K562 (cell line): ENCODE results near the gene HIPK2. TPM values are rescaled to one million over a fixed set of nuclear protein-coding genes. Genes with fewer than 3 reads are reported as not detected.
A peak's percentile ranks its signal among the peaks of the same experiment; 100 is the strongest.

Experiments
- ERF ChIP-seq: fragments of 450-650 bp; formaldehyde crosslinking; IDR thresholded peaks from 2 replicates; pipeline ENCODE4 v1.4.0; 2020; ENCODE audit warnings: mild to moderate bottlenecking, mixed read lengths
- MAZ ChIP-seq, 2 experiments: fragments of 450-650 bp in 1 of 2; sonication (generic) in 1 of 2; formaldehyde crosslinking; IDR thresholded peaks in 1 of 2; conservative IDR thresholded peaks in 1 of 2; 2 replicates each; pipeline versions ENCODE4 v1.4.0 to v1.5.0; 2020; ENCODE audit warnings: mild to moderate bottlenecking in 1 of 2, missing genetic modification reagents in 1 of 2
- NFYB ChIP-seq: IDR thresholded peaks from 2 replicates; pipeline ENCODE4 v1.6.1; 2011; ENCODE audit warnings: mild to moderate bottlenecking, moderate library complexity; ENCODE audit not compliant: insufficient read length; ENCODE audit errors: extremely low read depth
- SOX6 ChIP-seq: fragments of 450-650 bp; IDR thresholded peaks from 2 replicates; pipeline ENCODE4 v1.6.1; 2014; ENCODE audit warnings: mild to moderate bottlenecking
- TAF7 ChIP-seq: fragments of 450-650 bp; IDR thresholded peaks from 2 replicates; pipeline ENCODE4 v1.6.1; 2016; ENCODE audit warnings: missing genetic modification characterization, missing compliant biosample characterization
- YY1 ChIP-seq, 3 experiments: IDR thresholded peaks; 2 replicates each; pipeline ENCODE4 v1.6.1; 2011; ENCODE audit warnings: low read length in 2 of 3, mild to moderate bottlenecking in 2 of 3, moderate library complexity in 2 of 3, borderline replicate concordance in 1 of 3, control low read depth in 1 of 3, low read depth in 1 of 3; ENCODE audit not compliant: insufficient read depth in 3 of 3, insufficient replicate concordance in 2 of 3, control insufficient read depth in 1 of 3, insufficient read length in 1 of 3; ENCODE audit errors: extremely low read depth in 1 of 3
- ZNF212 ChIP-seq: fragments of 450-650 bp; formaldehyde crosslinking; IDR thresholded peaks from 2 replicates; pipeline ENCODE4 v1.4.0; 2020; ENCODE audit warnings: mild to moderate bottlenecking
- polyA plus RNA-seq, 8 experiments: library from polyadenylated mRNA; depleted of rRNA in 4 of 8; stranded (reverse) in 5 of 8; unstranded in 3 of 8; fragments of >200 nt; fragmentation: Nextera tagmentation in 2 of 8; fragmentation: Illumina TruSeq in 1 of 8; extraction: Ambion mirVana in 2 of 8; extraction: Trizol in 1 of 8; gene quantifications; 2 replicates each; pipeline versions ENCODE4 v1.2.1 to v1.2.3, GENCODE V29; 2011 to 2014; ENCODE audit warnings: inconsistent platforms in 1 of 8, missing spikeins in 1 of 8
- total RNA-seq, 7 experiments: library from RNA; depleted of rRNA in 6 of 7; stranded (reverse); fragments of >200 nt in 6 of 7; fragmentation: Illumina TruSeq in 2 of 7; extraction: Trizol in 2 of 7; gene quantifications; 2 replicates each; pipeline versions ENCODE4 v1.2.1 to v1.2.3, GENCODE V29; 2011 to 2021; ENCODE audit warnings: low replicate concordance in 1 of 7
- TF ChIP-seq, protein P1 (sequence below): fragments of 250-450 bp; sonication (Bioruptor Pico); IDR thresholded peaks from 2 replicates; pipeline ENCODE4 v1.4.0; 2020; ENCODE audit warnings: mild to moderate bottlenecking, moderate library complexity, borderline replicate concordance
- TF ChIP-seq, protein P2 (sequence below): fragments of 450-650 bp; IDR thresholded peaks from 2 replicates; pipeline ENCODE4 v1.7.0; 2016; ENCODE audit warnings: borderline replicate concordance
- TF ChIP-seq, protein P3 (sequence below): fragments of 250-450 bp; sonication (Bioruptor Pico); IDR thresholded peaks from 2 replicates; pipeline ENCODE4 v1.4.0; 2020
- TF ChIP-seq, protein P4 (sequence below): IDR thresholded peaks from 3 replicates; pipeline ENCODE4 v1.6.1; 2011; ENCODE audit warnings: borderline replicate concordance, mild to moderate bottlenecking, moderate library complexity; ENCODE audit not compliant: insufficient read length; ENCODE audit errors: extremely low read depth
- TF ChIP-seq, protein P5 (sequence below): fragments of 250-450 bp; sonication (Bioruptor Pico); IDR thresholded peaks from 2 replicates; pipeline ENCODE4 v1.8.0; 2022; ENCODE audit warnings: inconsistent platforms

The HIPK2 gene
- total and polyA plus RNA-seq, 9 of the 15 experiments (the other 6 are each of a cell fraction or from before 2014, with no cell fraction given) = 0.69 to 19.8 (median 5.1) TPM

DNA sequence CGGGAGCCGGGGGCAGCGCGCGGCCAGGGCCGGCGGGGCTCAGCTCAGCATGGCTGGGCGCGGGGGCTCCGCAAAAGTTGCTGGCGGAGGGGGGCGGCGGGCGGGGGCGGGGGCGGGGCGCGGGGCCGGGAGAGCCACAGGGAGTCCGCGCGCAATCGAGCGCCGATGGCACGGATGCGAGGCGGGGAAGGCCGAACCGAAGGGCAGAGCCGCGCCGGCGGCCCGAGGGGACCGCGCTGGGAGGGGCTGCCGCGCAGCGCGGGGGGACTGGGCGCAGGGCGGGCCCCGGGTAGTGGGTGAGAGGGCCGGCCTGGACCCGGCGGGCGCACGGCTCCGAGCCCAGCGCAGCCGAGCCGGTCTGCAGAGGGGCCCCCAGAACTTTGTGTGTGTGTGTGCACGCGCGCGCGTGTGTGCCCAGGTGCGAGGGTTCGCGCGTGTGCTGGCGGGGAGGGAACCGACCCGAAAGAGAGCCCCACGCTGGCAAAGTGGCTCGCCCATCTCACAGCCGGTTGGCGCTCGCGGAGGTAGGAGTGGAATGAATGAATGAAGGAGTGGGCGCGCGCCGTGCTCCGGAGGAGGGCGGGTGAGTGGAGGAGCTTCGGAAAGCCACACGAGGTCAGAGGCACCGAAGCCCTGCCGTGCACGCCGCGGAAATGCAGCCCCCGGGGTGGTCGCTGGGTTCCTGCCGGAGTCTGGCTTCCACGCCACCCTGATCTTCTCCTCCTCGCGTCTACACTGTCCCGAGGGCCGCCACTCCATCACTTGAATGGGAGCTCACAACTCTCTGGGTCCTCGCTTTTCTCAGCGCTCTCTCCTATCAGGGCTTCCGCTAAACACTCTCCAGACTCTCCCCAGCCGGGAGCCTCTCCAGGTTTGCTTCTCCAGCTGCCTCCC lies at the start of gene HIPK2 (continued):
- TF ChIP-seq YY1 (IDR thresholded peaks at IDR 0.05; ENCODE audit: borderline replicate concordance in 1 of 3, control insufficient read depth in 1 of 3, extremely low read depth in 1 of 3, insufficient read depth in 3 of 3, insufficient read length in 1 of 3, insufficient replicate concordance in 2 of 3, low read depth in 1 of 3, low read length in 2 of 3) (peak in 2 of 3 experiments; percentile 73 to 80), SOX6 (peak; percentile 22; the same call in 1 of the 2 replicates), NFYB (no peak), ZNF212 (CRISPR knock-in tag) (no peak), ERF (peak; percentile 74; the same call in 1 of the 2 replicates), TAF7 (tag) (no peak), MAZ (CRISPR knock-in tag; conservative IDR thresholded peaks at IDR 0.05 in 1 of 2, IDR thresholded peaks at IDR 0.05 in 1 of 2) (peak; percentile 74 to 95)
- TF ChIP-seq, protein P1, sequence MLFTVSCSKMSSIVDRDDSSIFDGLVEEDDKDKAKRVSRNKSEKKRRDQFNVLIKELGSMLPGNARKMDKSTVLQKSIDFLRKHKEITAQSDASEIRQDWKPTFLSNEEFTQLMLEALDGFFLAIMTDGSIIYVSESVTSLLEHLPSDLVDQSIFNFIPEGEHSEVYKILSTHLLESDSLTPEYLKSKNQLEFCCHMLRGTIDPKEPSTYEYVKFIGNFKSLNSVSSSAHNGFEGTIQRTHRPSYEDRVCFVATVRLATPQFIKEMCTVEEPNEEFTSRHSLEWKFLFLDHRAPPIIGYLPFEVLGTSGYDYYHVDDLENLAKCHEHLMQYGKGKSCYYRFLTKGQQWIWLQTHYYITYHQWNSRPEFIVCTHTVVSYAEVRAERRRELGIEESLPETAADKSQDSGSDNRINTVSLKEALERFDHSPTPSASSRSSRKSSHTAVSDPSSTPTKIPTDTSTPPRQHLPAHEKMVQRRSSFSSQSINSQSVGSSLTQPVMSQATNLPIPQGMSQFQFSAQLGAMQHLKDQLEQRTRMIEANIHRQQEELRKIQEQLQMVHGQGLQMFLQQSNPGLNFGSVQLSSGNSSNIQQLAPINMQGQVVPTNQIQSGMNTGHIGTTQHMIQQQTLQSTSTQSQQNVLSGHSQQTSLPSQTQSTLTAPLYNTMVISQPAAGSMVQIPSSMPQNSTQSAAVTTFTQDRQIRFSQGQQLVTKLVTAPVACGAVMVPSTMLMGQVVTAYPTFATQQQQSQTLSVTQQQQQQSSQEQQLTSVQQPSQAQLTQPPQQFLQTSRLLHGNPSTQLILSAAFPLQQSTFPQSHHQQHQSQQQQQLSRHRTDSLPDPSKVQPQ (CRISPR knock-in tag) = no peak
- TF ChIP-seq, protein P2, sequence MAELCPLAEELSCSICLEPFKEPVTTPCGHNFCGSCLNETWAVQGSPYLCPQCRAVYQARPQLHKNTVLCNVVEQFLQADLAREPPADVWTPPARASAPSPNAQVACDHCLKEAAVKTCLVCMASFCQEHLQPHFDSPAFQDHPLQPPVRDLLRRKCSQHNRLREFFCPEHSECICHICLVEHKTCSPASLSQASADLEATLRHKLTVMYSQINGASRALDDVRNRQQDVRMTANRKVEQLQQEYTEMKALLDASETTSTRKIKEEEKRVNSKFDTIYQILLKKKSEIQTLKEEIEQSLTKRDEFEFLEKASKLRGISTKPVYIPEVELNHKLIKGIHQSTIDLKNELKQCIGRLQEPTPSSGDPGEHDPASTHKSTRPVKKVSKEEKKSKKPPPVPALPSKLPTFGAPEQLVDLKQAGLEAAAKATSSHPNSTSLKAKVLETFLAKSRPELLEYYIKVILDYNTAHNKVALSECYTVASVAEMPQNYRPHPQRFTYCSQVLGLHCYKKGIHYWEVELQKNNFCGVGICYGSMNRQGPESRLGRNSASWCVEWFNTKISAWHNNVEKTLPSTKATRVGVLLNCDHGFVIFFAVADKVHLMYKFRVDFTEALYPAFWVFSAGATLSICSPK = no peak
- TF ChIP-seq, protein P3, sequence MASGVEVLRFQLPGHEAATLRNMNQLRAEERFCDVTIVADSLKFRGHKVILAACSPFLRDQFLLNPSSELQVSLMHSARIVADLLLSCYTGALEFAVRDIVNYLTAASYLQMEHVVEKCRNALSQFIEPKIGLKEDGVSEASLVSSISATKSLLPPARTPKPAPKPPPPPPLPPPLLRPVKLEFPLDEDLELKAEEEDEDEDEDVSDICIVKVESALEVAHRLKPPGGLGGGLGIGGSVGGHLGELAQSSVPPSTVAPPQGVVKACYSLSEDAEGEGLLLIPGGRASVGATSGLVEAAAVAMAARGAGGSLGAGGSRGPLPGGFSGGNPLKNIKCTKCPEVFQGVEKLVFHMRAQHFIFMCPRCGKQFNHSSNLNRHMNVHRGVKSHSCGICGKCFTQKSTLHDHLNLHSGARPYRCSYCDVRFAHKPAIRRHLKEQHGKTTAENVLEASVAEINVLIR (CRISPR knock-in tag) = no peak
- TF ChIP-seq, protein P4, sequence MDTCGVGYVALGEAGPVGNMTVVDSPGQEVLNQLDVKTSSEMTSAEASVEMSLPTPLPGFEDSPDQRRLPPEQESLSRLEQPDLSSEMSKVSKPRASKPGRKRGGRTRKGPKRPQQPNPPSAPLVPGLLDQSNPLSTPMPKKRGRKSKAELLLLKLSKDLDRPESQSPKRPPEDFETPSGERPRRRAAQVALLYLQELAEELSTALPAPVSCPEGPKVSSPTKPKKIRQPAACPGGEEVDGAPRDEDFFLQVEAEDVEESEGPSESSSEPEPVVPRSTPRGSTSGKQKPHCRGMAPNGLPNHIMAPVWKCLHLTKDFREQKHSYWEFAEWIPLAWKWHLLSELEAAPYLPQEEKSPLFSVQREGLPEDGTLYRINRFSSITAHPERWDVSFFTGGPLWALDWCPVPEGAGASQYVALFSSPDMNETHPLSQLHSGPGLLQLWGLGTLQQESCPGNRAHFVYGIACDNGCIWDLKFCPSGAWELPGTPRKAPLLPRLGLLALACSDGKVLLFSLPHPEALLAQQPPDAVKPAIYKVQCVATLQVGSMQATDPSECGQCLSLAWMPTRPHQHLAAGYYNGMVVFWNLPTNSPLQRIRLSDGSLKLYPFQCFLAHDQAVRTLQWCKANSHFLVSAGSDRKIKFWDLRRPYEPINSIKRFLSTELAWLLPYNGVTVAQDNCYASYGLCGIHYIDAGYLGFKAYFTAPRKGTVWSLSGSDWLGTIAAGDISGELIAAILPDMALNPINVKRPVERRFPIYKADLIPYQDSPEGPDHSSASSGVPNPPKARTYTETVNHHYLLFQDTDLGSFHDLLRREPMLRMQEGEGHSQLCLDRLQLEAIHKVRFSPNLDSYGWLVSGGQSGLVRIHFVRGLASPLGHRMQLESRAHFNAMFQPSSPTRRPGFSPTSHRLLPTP = no peak
- TF ChIP-seq, protein P5, sequence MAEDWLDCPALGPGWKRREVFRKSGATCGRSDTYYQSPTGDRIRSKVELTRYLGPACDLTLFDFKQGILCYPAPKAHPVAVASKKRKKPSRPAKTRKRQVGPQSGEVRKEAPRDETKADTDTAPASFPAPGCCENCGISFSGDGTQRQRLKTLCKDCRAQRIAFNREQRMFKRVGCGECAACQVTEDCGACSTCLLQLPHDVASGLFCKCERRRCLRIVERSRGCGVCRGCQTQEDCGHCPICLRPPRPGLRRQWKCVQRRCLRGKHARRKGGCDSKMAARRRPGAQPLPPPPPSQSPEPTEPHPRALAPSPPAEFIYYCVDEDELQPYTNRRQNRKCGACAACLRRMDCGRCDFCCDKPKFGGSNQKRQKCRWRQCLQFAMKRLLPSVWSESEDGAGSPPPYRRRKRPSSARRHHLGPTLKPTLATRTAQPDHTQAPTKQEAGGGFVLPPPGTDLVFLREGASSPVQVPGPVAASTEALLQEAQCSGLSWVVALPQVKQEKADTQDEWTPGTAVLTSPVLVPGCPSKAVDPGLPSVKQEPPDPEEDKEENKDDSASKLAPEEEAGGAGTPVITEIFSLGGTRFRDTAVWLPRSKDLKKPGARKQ (CRISPR knock-in tag) = no peak
